ENCODE data around the gene LPXN.
A peak's percentile ranks its signal among the peaks of the same experiment; 100 is the strongest.
"Not testable (repeated sequence)": the region's sequence is repeated elsewhere in the genome, so short reads cannot be mapped to it uniquely, and the experiment has no call there.

LPXN gene

DNA sequence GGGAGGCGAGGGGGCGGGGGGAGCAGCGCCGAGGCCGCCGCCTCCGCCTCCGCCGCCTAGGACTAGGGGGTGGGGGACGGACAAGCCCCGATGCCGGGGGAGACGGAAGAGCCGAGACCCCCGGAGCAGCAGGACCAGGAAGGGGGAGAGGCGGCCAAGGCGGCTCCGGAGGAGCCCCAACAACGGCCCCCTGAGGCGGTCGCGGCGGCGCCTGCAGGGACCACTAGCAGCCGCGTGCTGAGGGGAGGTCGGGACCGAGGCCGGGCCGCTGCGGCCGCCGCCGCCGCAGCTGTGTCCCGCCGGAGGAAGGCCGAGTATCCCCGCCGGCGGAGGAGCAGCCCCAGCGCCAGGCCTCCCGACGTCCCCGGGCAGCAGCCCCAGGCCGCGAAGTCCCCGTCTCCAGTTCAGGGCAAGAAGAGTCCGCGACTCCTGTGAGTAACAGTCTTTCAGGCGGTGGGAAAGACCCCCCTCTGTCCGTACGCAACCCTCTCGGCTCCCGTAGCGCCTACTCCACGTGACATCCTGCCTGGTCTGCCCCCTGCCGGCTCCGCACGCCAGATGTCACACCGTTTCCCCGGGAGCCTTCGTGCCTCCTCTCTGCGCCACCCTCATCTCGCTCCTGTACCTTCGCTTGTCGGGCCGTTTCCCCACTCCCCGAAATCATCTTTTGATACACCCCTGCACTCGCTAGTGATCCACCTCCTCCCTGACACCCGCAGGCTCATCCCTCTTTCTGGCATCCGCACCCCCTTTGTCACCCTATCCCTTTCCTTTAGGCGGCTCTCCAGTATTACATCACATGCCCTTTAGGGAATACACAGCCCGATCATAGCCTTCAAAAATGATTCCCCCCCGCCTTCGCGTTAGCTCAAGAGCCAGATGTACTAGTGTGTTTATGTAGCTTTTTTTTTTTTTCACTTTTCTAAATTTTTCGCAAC lies 3.8 kb upstream of the LPXN start:
- peak; percentile 93 for DNase-seq (ENCODE audit: low spot score)

DNA sequence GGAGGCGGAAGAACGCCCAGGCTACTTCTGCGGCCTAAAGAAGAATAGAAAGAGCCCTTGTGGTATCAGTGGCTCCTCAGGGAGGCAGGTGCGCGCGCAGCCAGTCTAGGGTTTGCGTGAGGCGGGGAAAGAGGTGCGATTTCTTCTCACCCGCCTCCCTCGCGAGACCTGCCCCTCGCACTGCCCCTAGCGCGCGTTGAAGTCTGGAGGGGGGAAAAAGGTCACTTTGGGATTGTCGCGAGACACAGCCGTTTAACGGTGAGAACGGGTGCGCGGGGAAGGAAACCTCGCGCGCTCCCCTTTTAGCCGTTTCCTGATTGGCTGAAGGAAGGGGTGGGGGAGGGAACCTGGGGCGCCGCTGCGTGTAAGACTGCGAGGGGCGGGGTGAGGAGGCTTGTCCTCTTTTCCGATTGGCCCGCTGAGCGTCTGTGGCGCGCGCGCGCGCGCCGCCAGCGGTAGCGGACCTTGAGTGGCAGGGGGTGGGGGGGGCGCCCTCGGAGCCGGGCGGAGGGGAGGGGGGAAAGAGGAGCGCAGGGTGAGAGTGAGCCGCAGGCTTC lies 3.1 kb upstream of the LPXN start, which contains the start of gene ZFP91:
ZFP91 (plus strand) TSS at position 429 of the 557 bp plus-strand sequence. CDS start 219 bp downstream, outside the sequence.
- DNase-seq (ENCODE audit: low spot score), result peak; percentile 97

DNA sequence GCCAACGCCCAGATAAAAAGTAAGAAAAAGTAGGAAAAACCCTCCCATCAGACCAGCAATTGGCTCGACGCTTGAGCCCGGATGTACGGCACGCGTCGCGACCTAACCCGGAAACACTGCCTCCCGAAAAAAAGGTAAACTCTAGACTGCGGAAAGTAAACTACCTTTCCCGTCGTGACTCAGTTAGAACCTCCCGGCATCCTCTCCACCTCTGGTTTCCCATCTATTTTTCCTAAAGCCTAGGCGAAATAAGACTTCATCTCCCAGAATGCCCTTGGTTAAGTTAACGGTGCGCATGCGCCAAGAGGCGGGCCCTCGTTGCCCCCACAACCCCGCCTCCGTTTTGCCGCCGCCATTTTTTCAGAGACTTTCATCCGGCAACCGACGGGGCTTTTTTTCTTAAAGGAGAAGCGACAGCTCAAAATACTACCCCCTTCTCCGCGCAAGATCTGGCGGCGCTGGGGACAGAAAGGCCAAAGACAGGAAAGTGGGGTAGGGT lies 2.5 kb upstream of the LPXN start:
- peak; percentile 96 for DNase-seq (ENCODE audit: low spot score)

DNA sequence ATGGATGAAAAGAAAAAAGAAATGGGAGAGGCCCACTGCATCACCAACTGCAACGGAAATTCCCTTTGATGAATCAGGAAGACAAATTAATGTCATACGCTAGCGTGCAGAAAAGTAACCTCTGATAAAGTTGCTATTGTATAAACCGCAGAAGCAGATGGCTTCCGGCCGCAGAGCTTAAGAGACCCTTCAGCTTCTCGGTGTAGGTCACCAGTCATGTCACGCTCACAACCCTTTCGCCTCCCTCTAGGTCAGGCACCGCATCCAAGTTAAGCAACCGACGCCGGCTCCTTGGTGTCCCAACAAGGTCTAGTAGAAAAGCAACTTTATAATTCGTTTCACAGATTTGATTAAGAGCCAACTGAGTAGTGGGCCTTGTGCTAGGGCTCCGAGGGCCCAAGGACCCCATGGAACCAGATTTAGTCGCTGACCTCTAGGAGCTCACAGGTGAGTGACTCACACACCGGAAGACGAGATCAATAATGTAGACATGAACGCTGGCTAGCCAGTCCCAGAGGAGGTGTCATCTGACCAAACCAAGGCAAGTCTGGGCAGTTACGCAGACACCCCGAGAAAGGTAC lies 2.0 kb upstream of the LPXN start:
- DNase-seq (ENCODE audit: low spot score), result peak; percentile 86

DNA sequence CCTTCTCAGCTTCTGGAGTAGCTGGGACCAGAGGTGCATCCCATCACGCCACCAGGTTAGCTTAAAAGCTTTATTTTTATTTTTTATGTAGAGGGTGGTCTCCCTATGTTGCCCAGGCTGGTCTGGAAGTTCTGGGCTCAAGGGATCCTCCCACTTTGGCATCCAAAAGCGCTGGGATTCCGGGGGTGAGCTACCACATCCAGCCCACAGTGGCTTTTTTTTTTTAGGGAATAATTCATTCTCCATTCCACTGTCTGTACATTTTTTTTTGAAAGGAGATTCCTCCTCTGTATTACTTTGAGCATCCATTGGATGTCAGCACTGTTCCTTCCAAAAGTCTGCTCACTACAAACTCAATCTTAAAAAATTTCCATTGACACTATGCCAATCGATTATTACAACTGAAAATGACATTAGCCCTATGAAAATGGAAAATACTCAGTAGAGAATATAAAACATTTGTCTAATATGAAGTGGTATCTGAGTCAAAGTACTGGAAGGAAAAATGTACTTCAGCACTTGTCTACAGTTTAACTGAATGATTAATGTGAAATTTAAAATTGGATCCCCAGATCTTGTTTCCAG lies 1.3 kb upstream of the LPXN start:
- DNase-seq (ENCODE audit: low spot score), result peak; percentile 26

DNA sequence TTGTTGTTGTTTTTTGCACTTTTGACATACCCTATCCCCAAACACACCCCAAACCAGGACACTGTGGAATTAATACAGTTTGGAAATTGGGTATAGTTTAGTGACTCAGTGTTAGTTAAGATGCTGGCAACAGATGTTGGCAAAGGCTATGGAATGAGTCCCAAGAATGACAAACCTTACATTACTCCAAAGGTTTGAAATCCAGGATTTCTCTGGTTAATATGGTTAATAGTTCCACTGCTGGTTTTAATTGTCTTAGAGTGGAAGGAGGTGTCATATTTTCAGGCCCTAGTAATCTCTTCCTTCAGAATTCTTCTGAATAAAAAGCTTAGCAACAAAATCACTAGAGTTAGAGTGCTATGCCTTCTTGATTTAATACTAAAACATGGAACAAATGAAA lies 775 bp downstream of the LPXN start:
- no peak for DNase-seq (ENCODE audit: low spot score)

DNA sequence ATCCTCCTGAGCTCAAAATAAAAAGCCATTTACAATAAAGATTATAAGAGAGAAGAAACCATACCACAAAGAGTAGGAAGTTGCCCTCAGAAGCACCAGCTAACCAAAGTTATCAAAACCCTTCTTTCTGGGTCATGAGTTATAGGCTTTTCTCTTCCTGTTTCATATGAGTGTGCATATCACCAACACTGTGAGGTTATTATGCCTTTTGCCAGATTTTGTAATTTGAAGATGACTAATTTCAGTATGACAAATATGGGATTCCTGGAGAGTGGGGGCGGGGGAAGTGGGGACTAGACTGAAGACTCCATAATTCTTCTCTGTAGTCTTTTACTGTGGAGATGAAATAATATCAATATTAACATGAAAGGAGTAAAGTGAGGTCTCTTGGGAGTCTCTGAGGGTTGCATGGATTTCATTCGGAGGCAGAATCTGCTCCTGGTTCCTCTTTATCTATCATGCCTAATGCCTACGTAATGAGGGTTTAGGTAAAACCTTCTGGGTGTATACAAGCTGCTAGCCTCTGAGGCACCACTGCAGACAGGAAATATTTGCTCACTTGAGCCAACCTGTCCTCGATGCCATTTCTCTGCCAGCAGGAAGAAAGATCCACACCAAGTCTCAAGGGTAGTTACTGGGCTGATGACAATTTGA lies 2.1 kb downstream of the LPXN start:
- peak; percentile 77 for DNase-seq (ENCODE audit: low spot score)

DNA sequence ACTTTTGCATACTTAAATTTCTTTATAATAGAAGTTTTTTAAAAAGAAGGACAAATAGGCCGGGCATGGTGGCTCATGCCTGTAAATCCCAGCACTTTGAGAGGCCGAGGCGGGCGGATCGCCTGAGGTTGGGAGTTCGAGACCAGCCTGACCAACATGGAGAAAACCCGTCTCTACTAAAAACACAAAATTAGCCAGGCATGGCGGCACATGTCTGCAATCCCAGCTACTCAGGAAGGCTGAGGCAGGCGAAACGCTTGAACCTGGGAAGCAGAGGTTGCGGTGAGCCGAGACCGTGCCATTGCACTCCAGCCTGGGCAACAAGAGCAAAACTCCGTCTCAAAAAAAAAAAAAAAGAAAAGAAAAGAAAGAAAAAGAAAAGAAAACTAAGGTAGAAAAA lies 2.8 kb downstream of the LPXN start:
- DNase-seq (ENCODE audit: low spot score), result not testable (repeated sequence)

DNA sequence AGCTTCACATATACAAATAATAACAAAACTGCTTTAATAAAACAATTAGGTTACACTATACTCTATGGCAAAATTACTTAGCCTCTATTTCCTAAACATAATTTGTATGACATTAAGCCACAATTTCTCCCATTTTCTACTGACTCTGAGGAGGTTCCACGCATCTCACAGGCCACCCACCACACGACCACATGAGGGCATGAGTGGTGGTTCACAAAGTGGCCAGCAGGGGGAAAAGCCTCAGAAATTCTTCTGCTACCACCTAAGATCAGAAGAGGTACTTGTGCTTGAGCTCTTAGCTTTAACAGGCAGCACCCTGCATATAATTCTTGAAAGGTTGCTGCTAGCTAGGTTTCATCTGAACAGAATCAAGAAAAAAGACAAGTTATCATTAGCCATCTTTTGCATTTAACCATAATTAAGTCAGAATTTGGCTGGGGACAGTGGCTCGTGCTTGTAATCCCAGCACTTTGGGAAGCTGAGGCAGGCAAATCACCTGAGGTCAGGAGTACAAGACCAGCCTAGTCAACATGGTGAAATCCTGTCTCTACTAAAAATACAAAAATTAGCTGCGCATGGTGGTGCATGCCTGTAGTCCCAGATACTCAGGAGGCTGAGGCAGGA lies 7.7 kb downstream of the LPXN start:
- DNase-seq (ENCODE audit: low spot score), result peak; percentile 82

DNA sequence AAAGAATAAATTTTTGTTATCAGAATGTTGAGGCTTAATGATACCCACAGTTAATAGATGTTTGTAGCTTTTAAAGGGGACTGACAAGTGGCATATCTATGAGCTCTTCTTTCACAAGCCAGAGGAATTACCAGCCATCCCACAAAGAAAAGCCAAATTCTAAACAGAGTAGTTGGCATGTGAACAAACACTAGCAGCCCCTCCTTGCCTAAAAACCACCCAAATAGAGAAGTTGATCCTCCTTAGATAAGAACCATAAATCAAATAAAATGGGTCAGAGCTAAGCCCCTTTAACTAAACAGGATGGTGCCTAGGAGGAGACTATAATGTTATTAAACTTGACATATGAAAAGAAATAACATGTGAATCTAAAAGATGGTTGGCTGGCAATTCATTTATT lies 11.4 kb downstream of the LPXN start:
- no peak for DNase-seq (ENCODE audit: low spot score)

DNA sequence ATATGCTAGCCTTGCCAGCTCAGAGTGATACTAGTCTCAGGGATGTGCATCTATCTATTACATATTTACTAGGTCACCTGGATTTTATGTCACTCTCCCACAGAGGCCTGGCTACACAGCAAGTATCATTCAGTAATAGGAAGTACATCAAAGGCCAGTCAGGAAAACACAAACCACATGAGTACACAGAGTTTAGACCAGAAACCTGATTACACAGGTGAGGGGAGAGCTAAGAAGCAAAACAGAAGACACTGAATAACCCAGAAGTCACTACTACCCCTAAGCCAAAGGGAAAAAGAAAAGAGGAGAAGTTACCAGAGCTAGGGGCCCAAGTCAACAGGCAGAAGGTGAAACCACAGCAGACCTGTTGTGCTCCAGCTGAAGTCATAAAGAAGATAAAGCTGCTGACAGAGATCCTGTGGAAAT lies 13.3 kb downstream of the LPXN start:
- DNase-seq (ENCODE audit: low spot score), result peak; percentile 28

DNA sequence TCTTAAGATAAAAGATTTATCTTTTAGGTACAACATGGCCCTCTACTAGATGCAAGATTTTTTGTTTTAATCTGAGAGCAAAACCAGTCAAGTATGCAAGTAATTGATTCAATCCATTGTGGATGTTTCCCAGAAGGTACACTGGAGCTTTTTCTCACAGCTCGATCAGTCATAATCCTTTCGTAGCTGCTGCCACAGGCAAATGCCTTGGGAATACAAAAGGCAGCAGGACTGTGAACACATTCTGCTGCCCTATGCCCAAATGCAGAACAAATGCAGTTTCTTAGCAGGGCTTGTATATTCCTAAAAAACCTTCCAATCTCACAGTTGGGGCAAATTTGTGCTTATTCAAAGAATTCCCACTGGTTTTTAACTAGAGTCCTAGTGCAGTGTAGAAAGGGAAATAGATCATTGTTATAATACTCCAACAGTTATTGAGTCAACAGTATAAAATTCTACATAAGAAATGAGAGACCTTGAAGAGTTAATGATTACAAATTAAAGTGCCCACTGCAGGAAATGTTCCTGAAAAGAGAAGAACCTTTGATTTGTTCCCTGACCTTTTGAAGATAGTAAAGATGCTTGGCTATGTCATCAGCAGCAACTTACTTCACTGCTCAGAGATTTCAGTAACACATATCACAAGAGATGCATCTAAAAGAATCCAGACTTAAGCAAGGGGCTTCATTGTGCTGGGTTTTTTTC lies 14.1 kb downstream of the LPXN start:
- no peak for DNase-seq (ENCODE audit: low spot score)

DNA sequence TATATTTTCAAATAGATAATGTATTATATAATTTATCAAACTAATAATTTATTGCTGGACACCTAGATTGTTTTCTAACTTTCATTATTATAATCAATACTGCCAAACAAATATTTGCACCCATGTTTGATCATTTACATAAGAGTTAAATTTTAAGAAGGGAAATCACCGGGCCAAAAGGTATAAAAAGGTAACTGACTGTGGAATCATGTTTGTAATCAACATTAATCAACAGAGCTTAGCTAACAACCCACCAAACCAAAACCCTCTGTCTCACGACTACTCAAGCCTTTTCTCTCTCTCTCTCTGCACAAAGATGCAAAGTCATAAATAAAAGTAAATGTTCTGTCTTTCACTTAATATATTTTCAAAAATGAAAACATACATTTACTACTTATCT lies 14.8 kb downstream of the LPXN start:
- DNase-seq (ENCODE audit: low spot score), result no peak

DNA sequence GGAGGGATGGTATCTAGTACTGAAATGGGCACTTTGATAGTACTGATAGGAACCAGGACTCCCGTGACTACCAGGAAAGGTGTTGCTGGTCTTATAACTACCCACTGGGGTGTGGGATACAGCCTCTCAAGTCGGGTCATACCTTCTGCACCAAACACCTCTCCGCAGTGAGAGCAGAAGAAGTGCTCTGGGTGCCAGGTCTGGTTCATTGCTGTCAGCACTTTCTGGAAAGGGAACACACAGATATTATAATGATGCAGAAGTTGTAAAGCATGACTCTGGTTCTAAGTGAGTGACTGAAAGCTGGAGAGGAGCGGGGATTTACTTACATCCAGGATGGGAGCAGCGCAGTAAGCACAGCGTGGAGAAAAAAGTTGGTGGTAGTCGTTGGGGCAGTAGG lies 26.0 kb downstream of the LPXN start:
- no peak for DNase-seq (ENCODE audit: low spot score)

DNA sequence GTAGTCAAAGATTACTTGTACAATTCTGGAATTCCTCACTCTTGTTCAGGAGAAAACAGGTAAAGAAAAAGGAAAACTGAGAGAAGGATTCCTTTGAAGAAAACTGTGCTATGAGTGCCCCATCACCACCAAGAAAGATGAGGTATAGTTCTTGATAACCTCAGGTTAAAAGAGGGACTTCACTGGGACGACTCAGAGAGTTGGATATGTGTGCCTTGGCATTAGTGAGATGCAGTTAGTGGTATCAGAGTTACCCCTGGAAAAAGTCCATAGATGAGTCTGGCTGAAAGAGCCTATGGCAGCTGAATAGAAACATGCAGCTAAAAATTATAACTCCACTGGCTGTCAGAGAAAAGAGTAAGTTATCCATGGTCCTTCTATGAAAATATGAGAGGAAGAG lies 28.8 kb downstream of the LPXN start:
- no peak for DNase-seq (ENCODE audit: low spot score)

DNA sequence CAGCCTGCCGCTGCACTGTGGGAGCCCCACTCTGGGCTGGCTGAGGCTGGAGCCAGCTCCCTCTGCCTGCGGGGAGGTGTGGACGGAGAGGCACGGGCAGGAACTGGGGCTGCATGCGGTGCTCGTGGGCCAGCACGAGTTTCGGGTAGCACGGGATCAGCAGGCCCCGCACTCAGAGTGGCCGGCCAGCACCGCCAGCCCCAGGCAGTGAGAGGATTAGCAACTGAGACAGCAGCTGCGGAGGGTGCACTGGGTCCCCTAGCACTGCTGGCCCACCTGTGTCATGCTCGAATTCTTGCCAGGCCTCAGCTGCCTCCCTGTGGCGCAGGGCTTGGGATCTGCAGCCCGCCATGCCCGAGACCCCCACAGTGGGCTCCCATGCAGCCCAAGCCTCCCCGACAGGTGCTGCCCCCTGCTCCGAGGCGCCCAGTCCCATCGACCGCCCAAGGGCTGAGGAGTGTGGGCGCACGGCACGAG lies 43.8 kb downstream of the LPXN start:
- DNase-seq (ENCODE audit: low spot score), result no peak

DNA sequence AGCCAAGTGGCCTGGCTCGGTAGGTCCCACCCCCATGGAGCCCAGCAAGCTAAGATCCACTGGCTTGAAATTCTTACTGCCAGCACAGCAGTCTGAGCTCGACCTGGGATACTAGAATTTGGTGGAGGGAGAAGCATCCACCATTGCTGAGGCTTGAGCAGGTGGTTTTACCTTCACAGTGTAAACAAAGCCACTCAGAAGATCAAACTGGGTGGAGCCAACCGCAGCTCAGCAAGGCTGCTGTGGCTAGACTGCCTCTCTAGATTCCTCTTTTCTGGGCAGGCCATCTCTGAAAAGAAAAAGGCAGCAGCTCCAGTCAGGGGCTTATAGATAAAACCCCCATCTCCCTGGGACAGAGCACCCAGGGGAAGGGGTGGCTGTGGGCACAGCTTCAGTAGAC lies 45.4 kb downstream of the LPXN start:
- DNase-seq (ENCODE audit: low spot score), result peak; percentile 48

DNA sequence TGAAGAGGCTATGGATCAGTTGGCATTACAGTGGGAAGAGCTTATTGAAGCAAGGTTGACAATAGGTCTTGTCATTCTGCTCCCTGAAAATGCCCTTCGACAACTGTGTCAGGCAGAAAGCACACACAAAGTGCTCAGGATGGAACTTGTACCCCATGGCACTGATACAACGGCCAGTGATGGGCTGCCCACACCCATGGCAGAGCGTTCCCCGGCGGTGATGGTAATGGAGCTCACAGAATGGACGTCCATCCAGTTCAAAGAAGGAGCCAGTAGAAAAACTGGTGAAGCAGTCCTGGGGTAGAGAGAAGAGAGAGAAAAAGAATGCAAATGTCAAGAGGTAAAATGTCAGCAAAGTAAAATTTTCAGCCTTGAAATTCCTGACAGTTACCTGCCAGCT lies 48.2 kb downstream of the LPXN start:
- DNase-seq (ENCODE audit: low spot score), result no peak

DNA sequence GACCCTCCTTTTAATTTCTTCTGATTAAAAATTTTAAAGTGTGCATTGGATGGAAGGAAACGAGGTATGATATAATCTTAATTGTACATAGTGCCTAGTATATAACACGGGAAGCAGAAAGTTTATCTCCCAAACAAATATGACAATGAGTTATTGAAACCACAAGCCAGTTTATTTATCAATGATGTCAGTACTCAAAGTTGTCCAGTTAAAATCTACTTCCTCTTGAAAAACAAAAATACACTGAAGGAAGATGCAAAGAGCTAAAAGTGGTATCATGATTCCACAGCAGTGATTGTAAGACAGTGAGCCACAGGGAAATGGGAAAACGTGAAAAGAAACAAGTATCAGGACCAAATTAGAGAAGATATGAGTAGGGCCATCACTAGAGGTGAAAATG lies 48.9 kb downstream of the LPXN start:
- no peak for DNase-seq (ENCODE audit: low spot score)

DNA sequence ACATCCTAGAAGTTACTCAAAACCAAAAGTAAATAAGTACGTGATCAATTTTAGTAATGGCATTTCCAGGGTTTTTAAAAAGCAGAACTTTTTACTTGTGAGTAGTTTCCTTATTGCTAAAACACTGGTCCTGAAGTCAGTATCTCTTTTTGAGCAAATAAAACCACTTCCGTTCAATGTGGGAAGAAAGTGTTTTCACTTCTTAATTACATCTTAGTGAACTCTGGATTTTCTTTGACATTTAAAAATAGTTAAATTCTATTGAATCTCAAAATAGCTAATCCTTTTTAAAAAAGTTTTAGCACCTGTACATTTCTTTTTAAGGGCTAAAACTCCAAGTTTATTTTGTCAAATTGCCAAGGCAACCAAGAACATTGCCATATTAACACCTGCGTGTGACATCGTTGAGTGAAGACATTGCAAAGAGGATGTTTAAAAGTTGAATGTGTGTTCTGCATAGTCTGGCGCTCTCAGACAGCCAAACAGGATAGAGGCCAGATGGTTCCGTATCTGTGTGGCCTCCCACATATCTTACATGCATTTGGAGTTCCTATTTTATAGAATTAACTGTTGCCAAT lies 50.5 kb downstream of the LPXN start:
- peak; percentile 65 for DNase-seq (ENCODE audit: low spot score)

All from CD4-positive, alpha-beta T cell treated with Interleukin-2 at 100 ng/mL for 4 hours (primary cell).